GM21515 (cell line): ENCODE measurements around the gene AGAP3.

Source experiments
- ATAC-seq: cut with Tn5 transposase; IDR thresholded peaks from one replicate; pipeline ENCODE4 v1.9.1; 2021; ENCODE audit not compliant: unreplicated experiment

Gene AGAP3

DNA sequence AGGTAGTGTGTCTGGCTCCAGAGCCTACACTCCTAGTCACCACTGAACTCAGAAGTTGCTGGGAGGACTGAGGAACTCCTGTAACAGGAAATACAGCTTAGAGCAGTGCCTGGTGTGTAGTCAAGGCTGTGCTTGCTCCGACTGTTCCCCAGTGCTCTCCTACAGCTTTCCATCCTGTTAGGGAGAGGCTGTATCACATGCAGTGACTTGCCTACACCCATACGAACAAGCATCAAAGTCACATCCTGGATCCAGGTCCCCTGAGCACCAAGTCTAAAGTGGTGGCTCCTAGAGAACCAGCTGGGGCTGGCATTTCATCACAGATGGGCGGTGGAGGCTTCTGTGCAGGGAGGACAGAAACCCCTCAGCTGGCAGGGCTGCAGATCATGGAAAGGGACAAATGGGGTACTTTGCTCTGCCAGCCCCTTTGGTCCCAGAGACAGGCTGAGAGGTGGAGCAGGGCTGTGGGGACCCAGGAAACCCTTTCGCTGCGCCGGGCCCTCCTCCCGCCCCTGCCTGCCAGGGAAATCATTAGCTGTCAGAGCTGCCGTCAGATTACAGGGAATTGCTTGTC is 93.1 kb downstream of the AGAP3 start:
- no peak for ATAC-seq

DNA sequence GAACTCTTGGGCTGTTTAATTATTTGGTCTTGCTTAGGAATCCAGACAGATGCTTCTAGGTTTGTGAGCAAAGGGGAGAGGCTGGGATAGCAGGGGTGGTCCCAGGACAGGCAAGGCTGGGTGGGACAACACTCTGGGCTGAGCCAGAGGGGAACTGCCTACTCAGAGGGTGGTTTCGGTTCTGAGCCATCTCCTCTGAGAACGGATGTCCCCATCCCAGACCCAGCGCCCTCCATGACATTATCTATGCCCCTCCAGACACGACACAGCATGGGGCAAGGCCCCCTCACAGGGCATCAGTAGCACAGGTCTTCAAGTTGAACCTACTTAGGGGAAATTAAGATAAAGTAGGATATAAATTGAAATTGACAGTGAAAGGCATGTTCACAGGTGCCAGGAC is 93.7 kb downstream of the AGAP3 start:
- ATAC-seq, result no peak

DNA sequence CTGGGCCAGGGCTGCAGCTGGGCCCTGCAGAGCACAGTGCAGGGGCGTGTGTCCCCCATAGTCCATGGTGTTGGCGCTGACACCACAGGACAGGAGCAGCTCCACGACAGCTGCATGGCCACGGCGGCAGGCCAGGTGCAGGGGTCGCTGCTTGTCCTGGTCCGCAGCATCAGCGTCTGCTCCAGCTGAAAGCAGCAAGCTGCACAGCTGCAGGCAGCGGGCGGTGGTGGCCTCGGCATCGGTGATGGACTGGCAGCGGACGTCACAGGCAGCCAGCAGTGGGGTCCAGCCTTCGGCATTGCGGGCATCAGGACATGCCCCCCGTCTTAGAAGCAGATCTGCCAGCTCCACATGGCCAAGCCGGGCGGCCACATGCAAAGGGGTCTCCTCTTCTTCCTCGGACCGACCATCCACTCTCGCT is 94.7 kb downstream of the AGAP3 start:
- ATAC-seq, result no peak

DNA sequence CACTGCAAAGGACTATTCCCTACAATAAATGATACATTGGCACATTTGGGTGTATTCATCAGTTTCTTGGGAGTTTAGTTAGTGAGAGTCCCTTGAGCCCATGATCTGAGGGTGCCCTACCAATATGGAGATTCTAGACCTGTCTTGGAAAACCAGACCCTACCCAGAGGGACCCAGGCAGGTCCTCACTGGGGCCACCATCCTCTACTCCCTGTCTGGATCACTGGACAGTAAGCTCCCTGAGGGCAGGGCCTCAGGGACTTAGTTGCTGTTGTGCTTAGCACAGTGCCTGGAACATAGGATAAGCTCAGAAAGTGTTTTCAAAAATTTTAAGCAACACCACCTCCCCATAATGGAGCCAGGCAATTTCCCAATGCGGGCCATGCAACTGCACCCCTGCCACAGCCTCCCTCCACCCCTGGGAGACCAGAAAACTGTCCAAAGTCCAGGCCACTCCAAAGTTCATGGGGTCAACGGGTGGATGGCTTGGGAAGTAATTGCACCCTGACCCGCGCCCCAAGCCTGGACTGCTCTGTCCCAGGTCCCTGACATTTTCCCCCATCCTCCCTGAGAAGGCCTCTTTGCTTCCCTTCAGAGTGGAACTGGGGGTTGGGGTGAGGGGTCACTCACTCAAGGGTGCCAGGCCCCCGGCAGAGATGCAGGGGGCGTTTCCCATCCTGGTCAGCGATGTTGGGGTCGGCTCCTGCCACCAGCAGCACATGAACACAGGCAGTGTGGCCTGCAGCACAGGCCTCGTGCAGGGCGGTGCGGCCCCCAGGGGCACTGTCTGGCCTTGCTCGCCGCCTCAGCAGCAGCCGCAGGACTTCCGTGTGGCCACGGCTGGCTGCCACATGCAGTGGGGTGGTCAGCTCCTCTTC is 99.7 kb downstream of the AGAP3 start:
- no peak for ATAC-seq

DNA sequence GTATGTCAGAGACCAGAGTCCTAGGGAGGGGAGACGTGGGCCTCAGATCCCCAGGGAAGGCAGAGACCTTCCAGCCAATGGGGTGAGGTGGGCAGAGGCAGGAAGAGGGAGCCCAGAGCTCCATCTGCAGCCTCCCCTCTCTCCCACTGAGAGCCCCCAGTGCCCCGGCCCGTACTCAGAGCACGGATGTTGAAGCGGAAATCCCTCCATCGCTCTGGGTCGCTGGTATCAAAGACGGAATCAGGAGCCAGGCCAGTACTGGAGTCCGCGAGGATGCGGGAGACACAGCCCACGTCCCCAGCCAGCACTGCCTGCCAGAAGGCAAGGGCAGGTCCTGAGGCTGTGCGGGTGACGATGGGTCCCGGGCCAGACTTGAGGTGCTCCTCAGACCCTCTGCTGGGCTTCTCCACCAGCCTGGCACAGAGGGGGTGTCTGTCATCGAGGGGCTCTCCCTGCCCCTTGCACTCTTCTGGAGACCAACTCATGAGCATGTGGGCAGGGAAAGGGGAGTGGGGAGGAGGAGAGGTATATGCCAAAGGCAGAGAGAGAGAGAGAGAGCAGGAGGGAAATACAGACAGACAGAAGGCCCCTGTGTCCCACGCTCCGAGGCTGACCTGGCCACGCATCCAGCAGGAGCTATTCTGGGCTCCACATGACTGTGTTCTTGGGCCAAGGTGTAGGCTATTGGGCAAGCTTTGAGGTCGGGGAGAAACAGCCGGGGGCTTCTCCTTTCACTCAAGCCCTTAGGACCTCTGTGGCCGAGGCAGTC is 100.5 kb downstream of the AGAP3 start, which contains the start of gene ASB10:
TSS of gene ASB10 (minus strand) at position 611 of the 769 bp plus-strand sequence. CDS start at position 491, 120 bp downstream.
- no peak for ATAC-seq

DNA sequence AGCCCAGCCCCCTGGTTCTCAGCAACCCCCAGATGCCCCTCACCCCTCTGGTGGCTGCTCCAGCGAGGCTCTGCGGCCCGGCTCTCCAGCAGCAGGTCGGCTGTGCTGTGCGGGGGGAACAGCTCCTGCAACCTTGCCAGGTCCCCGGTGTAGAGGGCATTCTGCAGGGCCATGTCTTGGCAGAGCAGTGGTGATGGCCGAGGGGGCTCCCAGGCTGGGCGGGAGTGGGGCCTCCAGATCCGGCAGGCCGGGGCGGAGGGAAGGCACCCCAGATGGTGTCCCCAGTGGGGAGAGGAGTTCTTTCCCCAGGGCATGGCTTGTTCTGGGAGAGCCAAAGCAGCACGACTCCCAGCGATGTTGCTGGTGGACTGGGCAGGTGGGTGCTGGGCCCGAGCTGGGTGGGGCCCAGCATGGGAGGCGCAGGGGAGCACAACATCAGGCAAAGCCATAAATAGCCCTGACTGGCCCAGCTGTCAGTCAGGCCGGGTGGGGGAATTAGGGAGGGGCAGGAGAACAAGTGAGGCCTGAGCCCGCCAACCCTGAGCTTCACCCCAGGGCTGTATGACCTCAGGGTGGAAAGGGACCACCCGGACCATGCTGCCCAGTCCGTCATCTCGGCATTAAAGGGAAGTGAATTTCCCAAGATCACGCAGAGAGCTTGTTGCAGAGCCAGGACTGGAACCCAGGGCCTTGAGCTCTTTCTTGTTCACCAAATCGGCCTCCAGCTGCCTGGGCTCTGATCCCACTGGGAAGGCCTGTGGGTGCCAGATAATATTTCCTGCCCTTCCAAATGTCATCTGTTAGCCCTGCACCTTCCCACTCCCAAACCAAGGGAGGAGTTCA is 101.4 kb downstream of the AGAP3 start:
- ATAC-seq, result no peak

DNA sequence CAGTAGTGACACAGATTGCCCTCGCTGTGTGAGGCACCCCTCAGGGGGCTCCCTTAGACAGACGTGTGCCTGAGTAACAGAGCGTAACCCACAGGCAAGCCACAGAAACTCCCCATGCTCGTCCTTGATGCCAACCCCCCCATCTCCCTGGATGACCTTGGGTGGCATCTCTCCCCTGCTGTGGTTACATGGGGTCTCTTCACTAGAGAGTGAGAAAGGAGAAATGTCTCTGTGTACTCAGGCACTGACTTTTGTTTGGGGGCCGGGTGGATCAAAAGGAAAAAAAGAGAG is 101.9 kb downstream of the AGAP3 start:
- no peak for ATAC-seq

DNA sequence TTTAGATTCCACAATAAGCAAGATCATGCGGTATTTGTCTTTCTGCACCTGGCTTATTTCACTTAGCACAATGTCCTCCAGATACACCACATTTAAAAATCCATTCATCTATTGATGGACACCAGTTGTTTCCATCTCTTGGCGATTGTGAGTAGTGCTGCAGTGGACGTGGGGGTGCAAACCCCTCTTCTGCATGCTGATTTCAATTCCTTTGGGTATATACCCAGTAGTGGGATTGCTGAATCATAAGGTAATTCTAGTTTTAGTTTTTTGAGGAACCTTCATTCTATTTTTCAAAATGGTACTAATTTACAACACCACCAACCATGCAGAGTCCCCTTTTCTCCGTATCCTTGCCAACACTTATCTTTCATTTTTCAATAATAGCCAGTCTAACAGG is 102.8 kb downstream of the AGAP3 start:
- no peak for ATAC-seq

DNA sequence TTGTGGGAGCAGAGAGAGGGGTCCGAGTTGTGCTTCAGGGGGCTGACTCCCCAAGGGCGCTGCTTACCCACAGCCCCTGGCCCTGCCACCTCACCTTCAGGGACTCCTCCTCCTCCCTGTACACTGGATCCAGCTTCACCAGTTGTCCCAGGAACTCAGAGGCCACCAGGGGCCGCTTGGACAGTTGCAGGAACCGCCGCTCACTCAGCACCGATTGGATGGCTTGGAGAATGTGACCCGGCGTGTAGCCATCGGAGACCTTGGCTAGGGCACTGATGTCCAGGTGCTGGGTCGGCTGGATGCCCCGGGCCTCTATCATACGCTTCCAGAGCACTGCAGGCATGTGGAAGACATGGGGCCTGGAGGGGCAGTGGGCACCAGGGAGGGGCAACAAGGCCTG is 105.3 kb downstream of the AGAP3 start:
- ATAC-seq, result no peak

DNA sequence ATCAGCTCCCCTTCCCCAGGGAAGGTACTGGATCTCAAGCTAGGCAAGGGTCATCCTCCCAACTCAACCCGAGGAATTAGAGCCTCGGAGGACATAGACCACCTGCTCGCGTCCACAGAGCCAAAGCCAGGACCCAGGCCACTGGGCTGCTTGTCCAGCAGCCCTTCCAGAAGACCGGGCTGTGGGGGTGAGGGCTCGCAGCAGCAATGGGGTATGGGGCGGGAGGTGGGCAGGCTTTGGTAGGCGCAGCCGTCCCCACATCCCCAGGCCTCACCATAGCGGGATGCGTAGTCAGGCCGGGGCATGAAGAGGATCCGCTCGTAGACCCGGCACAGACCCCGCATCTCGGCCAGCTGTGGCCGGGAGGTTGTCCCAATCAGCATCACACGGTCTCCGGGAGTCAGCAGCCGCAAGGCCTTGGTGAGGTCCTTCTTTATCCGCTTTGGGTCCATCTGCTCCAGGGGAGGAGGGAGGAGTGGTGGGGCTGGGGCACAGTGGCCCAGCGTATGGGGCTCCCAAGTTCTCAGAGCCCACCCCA is 105.8 kb downstream of the AGAP3 start:
- no peak for ATAC-seq

DNA sequence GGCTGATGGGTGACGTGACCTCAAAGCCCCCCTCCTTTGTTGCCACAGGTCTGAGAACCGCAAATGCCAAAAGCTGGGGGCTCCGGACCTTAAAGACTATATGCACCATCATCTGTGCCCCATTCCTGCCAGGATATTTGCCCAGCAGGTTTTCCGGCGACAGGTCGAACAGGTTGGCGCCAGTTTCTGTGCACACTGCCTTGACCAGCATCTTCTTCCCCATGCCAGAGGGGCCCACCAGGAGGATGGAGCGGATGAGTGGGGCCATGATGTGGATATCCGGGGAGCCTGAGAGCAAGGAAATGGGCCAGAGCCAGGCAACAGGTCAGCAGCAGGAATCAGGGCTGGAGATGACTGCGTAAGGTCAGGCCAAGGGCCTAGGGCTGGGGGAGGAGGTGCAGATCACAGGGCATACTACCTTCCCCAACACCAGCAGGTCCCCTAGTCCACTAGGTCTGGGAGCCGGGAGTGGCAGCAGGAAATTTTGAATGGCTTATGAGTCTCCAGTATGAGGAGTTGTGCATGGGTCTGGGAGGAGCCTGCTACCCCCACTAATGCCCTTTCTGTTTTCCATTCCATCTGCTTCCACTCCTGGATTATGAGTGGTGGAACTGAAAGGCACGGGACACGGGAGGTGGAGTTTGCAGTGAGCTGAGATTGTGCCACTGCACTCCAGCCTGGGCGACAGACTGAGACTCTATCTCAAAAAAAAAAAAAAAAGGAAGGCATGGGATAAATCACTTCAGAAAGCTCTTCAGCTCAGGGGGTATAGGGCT is 107.1 kb downstream of the AGAP3 start:
- ATAC-seq, result no peak
